Measurements from ENCODE around the gene EIF2D. TPM values are rescaled to one million over a fixed set of nuclear protein-coding genes. Genes with fewer than 3 reads are reported as not detected.

Gene EIF2D
- total and polyA plus RNA-seq, 9 of the 15 experiments (the other 6 are each of a cell fraction or from before 2014, with no cell fraction given), result 81.1 to 138 (median 93.9) TPM

DNA sequence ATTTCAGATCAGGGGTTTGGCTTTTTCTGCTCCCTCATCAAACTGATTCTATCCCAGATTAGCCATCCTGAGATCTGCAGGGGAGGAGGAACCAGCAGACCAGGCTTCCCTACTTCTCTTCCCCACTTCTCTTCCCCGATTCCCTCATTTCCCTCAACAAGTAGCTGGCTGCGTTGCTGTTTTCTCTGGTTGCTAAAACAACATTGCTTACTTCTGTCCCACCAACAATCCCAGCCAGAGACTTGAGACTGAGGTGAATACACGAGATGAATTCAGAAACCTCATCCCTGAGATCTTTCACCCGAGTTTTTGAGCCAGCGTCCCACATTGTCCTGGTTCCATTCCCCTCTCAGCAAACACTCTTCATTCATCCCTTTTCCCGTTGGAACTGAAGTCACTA is 45.5 kb upstream of the EIF2D start:
- no TSS peak for BruUV-seq (replicated peaks)
- no peak overlapping the region for H3K4me3 ChIP-seq

DNA sequence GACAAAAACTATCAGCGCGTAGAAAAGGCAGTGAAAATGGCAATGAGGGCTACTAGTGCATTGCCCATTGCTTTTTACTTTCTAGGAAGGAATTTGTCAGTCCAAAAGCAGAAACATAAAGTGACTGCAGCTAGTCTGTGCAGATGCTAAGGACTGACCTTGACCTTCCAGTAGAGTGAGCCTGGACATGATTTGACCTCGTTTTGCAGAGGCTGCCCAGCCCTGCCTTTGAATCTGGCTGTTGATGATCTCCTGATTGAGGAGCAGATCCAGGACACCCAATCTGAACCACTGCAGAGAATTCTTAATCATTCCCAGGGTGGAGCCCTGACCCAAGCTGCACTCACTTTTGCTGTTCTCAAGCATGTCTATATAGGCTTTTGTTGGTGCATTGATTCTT is 44.7 kb upstream of the EIF2D start:
- 65% methylated on average over 3 of the region's 3 CpGs for WGBS (ENCODE audit: insufficient coverage, low coverage, missing lambda C conversion rate)
- ChIA-PET POLR2A (interaction anchor here (0.6 to 2.8 kb wide), 5 partner anchors 11 to 59 kb away, joined by 3 to 18 read pairs (median 3); partner anchors contain the start of gene DYRK3), CTCF (ENCODE audit: low intra/inter-chr PET ratio) (interaction anchor here (1.1 kb wide), 1 partner anchor 69 kb away, joined by 5 read pairs; no protein-coding TSS in a partner anchor)
- Histone ChIP-seq H3K4me2 (ENCODE audit: insufficient read depth, low read length) (no peak overlapping the region), H3K27ac (ENCODE audit: extremely low read depth, low read depth, low read length) (no peak overlapping the region), H3K79me2 (ENCODE audit: control insufficient read depth, insufficient read depth, low read length) (peaks cover 15% of the 10 kb centered on the region), H3K9me1 (ENCODE audit: control insufficient read depth, insufficient read depth, low read length) (no peaks in the 10 kb centered on the region), H3K9me3 (replicated peaks; ENCODE audit: control insufficient read depth, insufficient read depth, low read depth, low read length) (no peaks in the 10 kb centered on the region), H3K4me3 (no peak overlapping the region), H3K27me3 (ENCODE audit: control insufficient read depth in 2 of 2, insufficient read depth in 2 of 2, low read length in 2 of 2) (no peaks in the 10 kb centered on the region), H3K9ac (ENCODE audit: insufficient read depth in 1 of 2, low read depth in 2 of 2, low read length in 2 of 2) (no peak overlapping the region), H3K4me1 (replicated peaks in 1 of 2; ENCODE audit: control insufficient read depth in 2 of 2, insufficient read depth in 2 of 2, low read length in 2 of 2) (peaks cover 37 to 59% of the 10 kb centered on the region in 2 experiments), H2AFZ (ENCODE audit: low read depth, low read length) (no peak overlapping the region), H4K20me1 (replicated peaks; ENCODE audit: control insufficient read depth, insufficient read depth, low read length) (no peaks in the 10 kb centered on the region), H3K36me3 (ENCODE audit: control insufficient read depth, insufficient read depth, low read length) (peaks cover 15% of the 10 kb centered on the region; the same call in 2 of the 3 replicates)
- TF ChIP-seq RCOR1 (IDR thresholded peaks at IDR 0.05; ENCODE audit: borderline replicate concordance in 1 of 2, low read depth in 2 of 2, low read length in 2 of 2) (peak in 1 of 2 experiments; percentile 26; a peak in 1 of 4 replicates), KLF6 (CRISPR knock-in tag; IDR thresholded peaks at IDR 0.05; ENCODE audit: borderline replicate concordance) (no peak), KDM1A (IDR thresholded peaks at IDR 0.05) (peak; percentile 81 to 82)
- ATAC-seq (no peak), DNase-seq (ENCODE audit: extremely low read depth in 1 of 4, low spot score in 3 of 4) (no peak), FAIRE-seq (no peak)
- in situ Hi-C loops (cut with MboI) (no loop called here), intact Hi-C loops (cut with micrococcal nuclease) (no loop called here)
- no TSS peak for BruUV-seq (replicated peaks)

More for the DNA sequence above, 45.5 kb upstream of the EIF2D start:
- Histone ChIP-seq H3K9me1 (ENCODE audit: control insufficient read depth, insufficient read depth, low read length) (no peaks in the 10 kb centered on the region), H3K79me2 (ENCODE audit: control insufficient read depth, insufficient read depth, low read length) (peaks cover 15% of the 10 kb centered on the region), H3K27ac (ENCODE audit: extremely low read depth, low read depth, low read length) (no peak overlapping the region), H3K27me3 (ENCODE audit: control insufficient read depth in 2 of 2, insufficient read depth in 2 of 2, low read length in 2 of 2) (no peaks in the 10 kb centered on the region), H3K36me3 (ENCODE audit: control insufficient read depth, insufficient read depth, low read length) (peaks cover 15% of the 10 kb centered on the region; the same call in 2 of the 3 replicates), H3K4me2 (ENCODE audit: insufficient read depth, low read length) (no peak overlapping the region; the same call in 1 of the 2 replicates), H2AFZ (ENCODE audit: low read depth, low read length) (0 out of 2 replicates have a peak overlapping the region, but pooled peaks have one; percentile 87), H4K20me1 (replicated peaks; ENCODE audit: control insufficient read depth, insufficient read depth, low read length) (no peaks in the 10 kb centered on the region), H3K9me3 (replicated peaks; ENCODE audit: control insufficient read depth, insufficient read depth, low read depth, low read length) (no peaks in the 10 kb centered on the region), H3K4me1 (replicated peaks in 1 of 2; ENCODE audit: control insufficient read depth in 2 of 2, insufficient read depth in 2 of 2, low read length in 2 of 2) (peaks cover 35 to 58% of the 10 kb centered on the region in 2 experiments), H3K9ac (ENCODE audit: insufficient read depth in 1 of 2, low read depth in 2 of 2, low read length in 2 of 2) (peak overlapping the region; percentile 28 to 78; a peak in 2 of 4 replicates)
- no peak for ATAC-seq
- ChIA-PET CTCF (ENCODE audit: low intra/inter-chr PET ratio) (interaction anchor here (0.5 to 1.1 kb wide), 3 partner anchors 68 to 1139 kb away, joined by 3 to 5 read pairs (median 3); no protein-coding TSS in a partner anchor), POLR2A (interaction anchor here (0.5 to 3.3 kb wide), 10 partner anchors 7 to 43 kb away, joined by 3 to 22 read pairs (median 6); partner anchors contain the start of gene DYRK3)
- TF ChIP-seq, protein P1, sequence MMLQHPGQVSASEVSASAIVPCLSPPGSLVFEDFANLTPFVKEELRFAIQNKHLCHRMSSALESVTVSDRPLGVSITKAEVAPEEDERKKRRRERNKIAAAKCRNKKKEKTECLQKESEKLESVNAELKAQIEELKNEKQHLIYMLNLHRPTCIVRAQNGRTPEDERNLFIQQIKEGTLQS (IDR thresholded peaks at IDR 0.05), result no peak
- TF ChIP-seq, protein P1 (CRISPR knock-in tag; conservative IDR thresholded peaks at IDR 0.05), result 0 out of 2 replicates have a peak, but pooled peaks have one; percentile 14
- TF ChIP-seq ZNF274 (IDR thresholded peaks at IDR 0.05; ENCODE audit: borderline replicate concordance, low read depth, low read length) (no peak), SMARCB1 (IDR thresholded peaks at IDR 0.05; ENCODE audit: insufficient read length, low read depth) (no peak)
- intact Hi-C loops (cut with micrococcal nuclease) (no loop called here), in situ Hi-C loops (cut with MboI) (no loop called here)
- 58% methylated on average over 6 of the region's 6 CpGs for WGBS (ENCODE audit: insufficient coverage, low coverage, missing lambda C conversion rate)
- DNase-seq (ENCODE audit: extremely low read depth in 1 of 4, low spot score in 3 of 4), result no peak
- no peak for FAIRE-seq
